HepG2 (cell line): ENCODE results near the gene UCP1. TPM values are rescaled to one million over a fixed set of nuclear protein-coding genes. Genes with fewer than 3 reads are reported as not detected.
A peak's percentile ranks its signal among the peaks of the same experiment; 100 is the strongest.

Source experiments
- ARNT ChIP-seq: fragments of 450-650 bp; IDR thresholded peaks from 2 replicates; pipeline ENCODE4 v1.6.1; 2017
- CEBPZ ChIP-seq: IDR thresholded peaks from 2 replicates; pipeline ENCODE4 v1.6.1; 2012; ENCODE audit warnings: low read length, improper control_type of control experiment
- DNMT3B ChIP-seq: conservative IDR thresholded peaks from 2 replicates; pipeline ENCODE4 v1.6.1; 2016; ENCODE audit warnings: missing biosample characterization, control low read depth
- FUBP1 ChIP-seq: sonication (generic); formaldehyde crosslinking; IDR thresholded peaks from 2 replicates; pipeline ENCODE4 v1.5.1; 2020; ENCODE audit warnings: missing genetic modification reagents, mild to moderate bottlenecking, borderline replicate concordance
- HOXA5 ChIP-seq: sonication (generic); formaldehyde crosslinking; IDR thresholded peaks from 2 replicates; pipeline ENCODE4 v1.4.0; 2020; ENCODE audit warnings: missing genetic modification reagents
- POLR2AphosphoS2 ChIP-seq: IDR thresholded peaks from 2 replicates; pipeline ENCODE4 v1.6.1; 2011; ENCODE audit warnings: low read depth, low read length, improper control_type of control experiment
- SMAD9 ChIP-seq: sonication (generic); formaldehyde crosslinking; IDR thresholded peaks from 2 replicates; pipeline ENCODE4 v1.5.1; 2020; ENCODE audit warnings: mild to moderate bottlenecking, missing genetic modification reagents
- SOX13 ChIP-seq, 3 experiments: fragments of 450-650 bp in 1 of 3; sonication (generic) in 1 of 3; formaldehyde crosslinking in 1 of 3; IDR thresholded peaks in 2 of 3; conservative IDR thresholded peaks in 1 of 3; 2 replicates each; pipeline versions ENCODE4 v1.5.0 to v1.6.1; 2016 to 2020; ENCODE audit warnings: antibody characterized with exemption in 1 of 3, mild to moderate bottlenecking in 1 of 3, missing compliant biosample characterization in 1 of 3, missing genetic modification reagents in 1 of 3, moderate library complexity in 1 of 3
- SRY ChIP-seq: sonication (generic); formaldehyde crosslinking; IDR thresholded peaks from 2 replicates; pipeline ENCODE4 v1.8.0; 2022; ENCODE audit warnings: mild to moderate bottlenecking, missing genetic modification reagents
- TBP ChIP-seq: sonication (generic); formaldehyde crosslinking; IDR thresholded peaks from 2 replicates; pipeline ENCODE4 v1.5.0; 2020; ENCODE audit warnings: missing genetic modification reagents
- TSC22D2 ChIP-seq: sonication (generic); formaldehyde crosslinking; IDR thresholded peaks from 2 replicates; pipeline ENCODE4 v1.5.1; 2020; ENCODE audit warnings: missing genetic modification reagents, mild to moderate bottlenecking, borderline replicate concordance
- ZBTB7B ChIP-seq: sonication (generic); formaldehyde crosslinking; IDR thresholded peaks from 2 replicates; pipeline ENCODE4 v1.4.0; 2020; ENCODE audit warnings: missing genetic modification reagents
- ZBTB8A ChIP-seq: sonication (generic); formaldehyde crosslinking; IDR thresholded peaks from 2 replicates; pipeline ENCODE4 v1.4.0; 2020; ENCODE audit warnings: mild to moderate bottlenecking, low read depth, missing genetic modification reagents, borderline replicate concordance
- ZFYVE20 ChIP-seq: sonication (generic); formaldehyde crosslinking; IDR thresholded peaks from 2 replicates; pipeline ENCODE4 v1.8.0; 2023; ENCODE audit warnings: low read depth, mild to moderate bottlenecking, moderate library complexity, missing genetic modification reagents, borderline replicate concordance
- ZNF225 ChIP-seq: sonication (generic); formaldehyde crosslinking; IDR thresholded peaks from 2 replicates; pipeline ENCODE4 v1.4.0; 2020; ENCODE audit warnings: mild to moderate bottlenecking, missing genetic modification reagents
- ZNF263 ChIP-seq: sonication (generic); formaldehyde crosslinking; IDR thresholded peaks from 2 replicates; pipeline ENCODE4 v1.4.0; 2020; ENCODE audit warnings: missing genetic modification reagents
- ZNF276 ChIP-seq: sonication (generic); formaldehyde crosslinking; IDR thresholded peaks from 2 replicates; pipeline ENCODE4 v1.4.0; 2020; ENCODE audit warnings: mild to moderate bottlenecking, low read depth, missing genetic modification reagents
- ZNF562 ChIP-seq: sonication (generic); formaldehyde crosslinking; IDR thresholded peaks from 2 replicates; pipeline ENCODE4 v1.8.0; 2022; ENCODE audit warnings: missing genetic modification reagents, borderline replicate concordance
- ZNF580 ChIP-seq: IDR thresholded peaks from 2 replicates; pipeline ENCODE4 v1.6.1; 2016; ENCODE audit warnings: low read depth, borderline replicate concordance
- ZNF747 ChIP-seq: sonication (generic); formaldehyde crosslinking; IDR thresholded peaks from 2 replicates; pipeline ENCODE4 v1.8.1; 2023; ENCODE audit warnings: missing genetic modification reagents, mild to moderate bottlenecking, borderline replicate concordance
- ZNF776 ChIP-seq: sonication (generic); formaldehyde crosslinking; IDR thresholded peaks from 2 replicates; pipeline ENCODE4 v1.4.0; 2020; ENCODE audit warnings: mild to moderate bottlenecking, missing genetic modification reagents
- ZSCAN30 ChIP-seq: sonication (generic); formaldehyde crosslinking; IDR thresholded peaks from 2 replicates; pipeline ENCODE4 v1.5.0; 2020; ENCODE audit warnings: mild to moderate bottlenecking, missing genetic modification reagents
- polyA plus RNA-seq, 8 experiments: library from polyadenylated mRNA; depleted of rRNA in 3 of 8; stranded (reverse) in 7 of 8; unstranded in 1 of 8; fragments of >200 nt; fragmentation: Illumina TruSeq in 4 of 8; extraction: Trizol in 4 of 8; gene quantifications; 2 replicates each; pipeline versions ENCODE4 v1.2.1 to v1.2.3, GENCODE V29; 2011 to 2016; ENCODE audit warnings: low read depth in 4 of 8, missing spikeins in 1 of 8, mixed read lengths in 1 of 8; ENCODE audit not compliant: insufficient read depth in 1 of 8
- total RNA-seq, 5 experiments: library from RNA; depleted of rRNA; stranded (reverse); fragments of >200 nt; fragmentation: Illumina TruSeq; extraction: Trizol; gene quantifications; 2 replicates each; pipeline ENCODE4 v1.2.3, GENCODE V29; 2016; ENCODE audit warnings: low read depth in 1 of 5

UCP1 gene
- total and polyA plus RNA-seq, 2 of the 13 experiments (the other 11 are each of a cell fraction or from before 2014, with no cell fraction given): 0.11 TPM

GRCh38 chr4:140523857-140524742 lies 44.7 kb downstream of the UCP1 start, which contains the start of gene ELMOD2 (continued):
- no peak for TF ChIP-seq CEBPZ
- no peak for TF ChIP-seq TBP (CRISPR knock-in tag)
- peak; percentile 29; the same call in 1 of the 2 replicates for TF ChIP-seq TSC22D2 (CRISPR knock-in tag)
- no peak for TF ChIP-seq SRY (CRISPR knock-in tag)
- TF ChIP-seq DNMT3B (CRISPR knock-in tag): 0 out of 2 replicates have a peak, but pooled peaks have one; percentile 29
- peak; percentile 68; the same call in 1 of the 2 replicates for TF ChIP-seq ZBTB7B (CRISPR knock-in tag)
- no peak for TF ChIP-seq ZNF747 (CRISPR knock-in tag)
- TF ChIP-seq POLR2AphosphoS2: no peak
- no peak for TF ChIP-seq ZNF225
- no peak for TF ChIP-seq ZSCAN30 (CRISPR knock-in tag)
- no peak for TF ChIP-seq ZNF562
- peak; percentile 90 for TF ChIP-seq HOXA5
- TF ChIP-seq ZFYVE20 (CRISPR knock-in tag): no peak
- peak; percentile 52; the same call in 1 of the 2 replicates for TF ChIP-seq ZNF580 (CRISPR knock-in tag)
- no peak for TF ChIP-seq ZBTB8A
- TF ChIP-seq ZNF776: no peak
- TF ChIP-seq SMAD9: 0 out of 2 replicates have a peak, but pooled peaks have one; percentile 59
- no peak for TF ChIP-seq SOX13 (IDR thresholded peaks at IDR 0.05)
- no peak for TF ChIP-seq SOX13 (CRISPR knock-in tag; conservative IDR thresholded peaks at IDR 0.05 in 1 of 2, IDR thresholded peaks at IDR 0.05 in 1 of 2)
- TF ChIP-seq ARNT: no peak
- TF ChIP-seq ZNF276 (CRISPR knock-in tag): no peak
- peak; percentile 96; the same call in 1 of the 2 replicates for TF ChIP-seq FUBP1 (CRISPR knock-in tag)
- TF ChIP-seq ZNF263 (CRISPR knock-in tag): 0 out of 2 replicates have a peak, but pooled peaks have one; percentile 16
